Neuron (in vitro differentiated cells): ENCODE data around the gene YJU2.
A peak's percentile ranks its signal among the peaks of the same experiment; 100 is the strongest.

Experiments used
- H2AFZ ChIP-seq: one replicate; pipeline ENCODE4 v1.6.1; 2013; ENCODE audit warnings: low read depth, mild to moderate bottlenecking, inconsistent platforms, low read length, moderate library complexity
- H3K27me3 ChIP-seq: one replicate; pipeline ENCODE4 v1.6.1; 2013; ENCODE audit warnings: low read length; ENCODE audit not compliant: insufficient read depth
- H3K36me3 ChIP-seq: one replicate; pipeline ENCODE4 v1.6.1; 2013; ENCODE audit warnings: low read length; ENCODE audit not compliant: insufficient read depth
- H3K4me1 ChIP-seq: one replicate; pipeline ENCODE4 v1.6.1; 2013; ENCODE audit warnings: low read length; ENCODE audit not compliant: insufficient read depth
- H3K4me3 ChIP-seq: 2 replicates; pipeline ENCODE4 v1.5.1; 2013; ENCODE audit warnings: mild to moderate bottlenecking, low read length, moderate library complexity
- H3K9me3 ChIP-seq: one replicate; pipeline ENCODE4 v1.6.1; 2013; ENCODE audit warnings: low read length

Gene YJU2

DNA sequence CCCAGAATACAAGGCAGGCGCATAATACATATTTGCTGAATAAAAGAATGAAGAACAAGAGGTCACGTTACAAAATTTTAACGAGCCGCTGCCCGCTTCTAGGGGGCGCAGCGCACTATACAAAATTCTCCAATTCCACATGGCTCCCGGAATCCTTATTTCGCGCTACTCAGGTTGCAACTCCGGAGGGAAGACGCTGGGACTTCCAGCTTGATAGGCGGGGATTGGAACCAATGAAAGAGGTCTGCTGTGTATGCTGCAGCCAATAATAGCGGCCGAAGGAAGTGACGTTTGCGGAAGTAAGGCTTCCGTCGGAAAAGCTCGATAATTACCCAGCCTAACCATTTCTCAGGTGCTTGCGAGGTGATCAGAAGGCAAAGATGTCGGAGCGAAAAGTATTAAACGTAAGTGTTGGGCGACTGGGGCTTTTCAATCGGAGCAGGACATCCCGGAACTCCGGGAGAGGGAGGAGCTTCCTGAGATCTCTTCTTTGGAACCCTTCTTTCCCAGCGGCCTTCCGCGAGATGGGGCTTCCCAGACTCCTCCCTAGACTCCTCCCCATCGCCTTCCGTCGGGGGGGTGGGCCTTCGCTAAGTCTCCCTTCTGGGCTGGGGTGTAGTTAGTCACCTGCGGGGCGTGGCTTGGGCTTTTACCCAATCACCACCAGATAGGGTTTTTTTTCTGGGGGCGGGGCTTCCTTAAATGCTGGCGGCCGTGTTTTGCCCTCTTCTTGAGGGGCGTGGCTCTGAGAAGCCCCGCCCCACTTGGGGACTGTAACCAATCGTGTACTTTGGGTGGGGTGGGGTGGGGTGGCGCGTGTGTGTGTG lies at the start of gene YJU2:
YJU2 (plus strand) TSS at position 314 of the 827 bp plus-strand sequence; CDS start at position 381, 67 bp downstream.
- peaks cover 25% of the 10 kb centered on the region for H3K36me3 ChIP-seq
- peak within 1 kb of the TSS; percentile 74 for H2AFZ ChIP-seq
- no peaks in the 10 kb centered on the region for H3K9me3 ChIP-seq
- peak within 1 kb of the TSS; percentile 77 for H3K4me3 ChIP-seq
- peaks cover 8% of the 10 kb centered on the region for H3K4me1 ChIP-seq
- no peaks in the 10 kb centered on the region for H3K27me3 ChIP-seq

DNA sequence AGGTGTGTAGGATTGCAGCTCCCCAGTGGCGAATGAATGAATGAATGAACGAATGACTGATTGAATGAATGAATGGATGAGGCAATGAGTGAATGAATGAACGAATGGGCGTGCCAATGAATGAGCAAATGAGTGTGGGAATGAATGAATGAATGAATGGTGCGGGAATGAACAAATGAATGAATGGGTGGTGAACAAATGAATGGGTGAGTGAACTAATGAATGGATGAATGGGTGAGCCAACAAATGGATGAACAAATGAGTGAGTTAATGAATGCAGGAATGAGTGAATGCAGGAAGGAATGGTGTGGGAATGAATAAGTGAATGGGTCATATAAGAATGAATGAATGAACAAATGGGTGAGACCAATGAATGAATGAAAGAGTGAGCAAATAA lies 49.7 kb upstream of the YJU2 start:
- H3K4me3 ChIP-seq, result no peak overlapping the region
- no peaks in the 10 kb centered on the region for H3K36me3 ChIP-seq
- no peak overlapping the region for H2AFZ ChIP-seq
- H3K9me3 ChIP-seq, result peaks cover 2% of the 10 kb centered on the region
- peaks cover 3% of the 10 kb centered on the region for H3K4me1 ChIP-seq
- peaks cover 30% of the 10 kb centered on the region for H3K27me3 ChIP-seq

DNA sequence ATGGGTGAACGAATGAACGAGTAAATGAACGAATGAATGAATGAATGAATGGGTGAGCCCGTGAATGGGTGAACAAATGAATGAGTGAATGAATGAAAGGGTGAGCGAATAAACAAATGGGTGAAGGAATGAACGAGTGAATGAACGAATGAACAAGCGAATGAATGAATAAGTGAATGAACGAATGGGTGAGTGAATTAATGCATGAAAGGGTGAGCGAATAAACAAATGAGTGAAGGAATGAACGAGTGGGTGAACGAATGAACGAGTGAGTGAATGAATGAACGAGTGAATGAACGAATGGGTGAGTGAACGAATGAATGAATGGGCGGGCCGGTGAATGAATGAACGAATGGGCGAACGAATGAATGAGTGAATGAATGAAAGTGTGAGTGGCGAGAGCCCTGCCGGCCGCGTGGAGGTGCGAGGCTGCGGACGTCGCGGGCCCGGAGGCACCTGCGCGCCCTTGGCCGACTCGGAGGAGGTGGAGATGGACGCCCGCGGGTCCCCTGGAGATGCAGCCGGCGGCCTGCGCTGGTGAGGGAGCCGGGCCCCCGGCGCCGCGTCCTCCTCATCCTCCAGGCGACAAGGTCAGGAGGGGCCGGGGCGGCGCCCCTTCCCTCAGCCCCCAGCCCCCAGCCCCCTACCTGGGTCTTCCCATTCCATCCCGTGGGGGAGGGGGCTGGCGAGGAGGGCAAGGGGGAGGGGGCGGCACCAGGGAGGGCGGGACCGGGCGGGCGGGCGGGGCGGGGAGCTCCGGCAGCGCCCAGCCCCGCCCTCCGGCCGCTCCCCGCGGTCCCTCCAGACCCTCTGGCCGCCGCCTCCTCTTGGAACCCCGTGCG lies 49.0 kb upstream of the YJU2 start:
- no peaks in the 10 kb centered on the region for H3K36me3 ChIP-seq
- H3K27me3 ChIP-seq, result peaks cover 30% of the 10 kb centered on the region
- peaks cover 2% of the 10 kb centered on the region for H3K9me3 ChIP-seq
- no peak overlapping the region for H3K4me3 ChIP-seq
- peaks cover 3% of the 10 kb centered on the region for H3K4me1 ChIP-seq
- no peak overlapping the region for H2AFZ ChIP-seq

DNA sequence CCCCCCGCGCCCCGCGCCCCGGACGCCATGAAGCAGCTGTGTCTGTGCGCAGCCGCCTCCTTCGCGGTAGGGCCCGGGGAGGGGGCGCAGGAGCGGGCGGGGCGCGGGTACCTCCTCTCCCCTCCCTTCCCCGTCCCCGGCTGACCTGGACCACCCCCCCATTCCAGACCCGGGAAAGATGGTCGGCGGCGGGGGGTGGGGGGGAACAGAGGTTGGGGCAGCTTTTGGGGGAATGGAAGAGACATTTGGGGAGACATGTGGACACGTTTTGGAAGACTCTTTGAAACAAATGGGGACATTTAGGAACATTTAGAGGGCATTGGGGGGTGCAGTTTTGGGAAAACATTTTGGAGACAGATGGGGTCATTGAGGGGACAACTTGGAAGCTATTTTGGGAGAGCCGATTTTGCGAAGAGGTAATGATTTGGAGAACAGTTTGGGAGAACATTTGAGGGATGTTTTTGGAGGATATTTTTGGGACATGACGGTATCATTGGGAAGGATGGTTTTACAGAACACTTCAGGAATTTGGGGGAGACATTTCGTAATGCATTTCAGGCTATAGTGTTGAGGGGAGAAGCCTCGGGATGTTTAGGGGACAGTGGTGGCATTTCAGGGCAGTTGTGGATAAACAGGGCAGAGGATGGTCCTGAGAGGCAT lies 48.3 kb upstream of the YJU2 start:
- Histone ChIP-seq H3K4me1 (peaks cover 3% of the 10 kb centered on the region), H2AFZ (no peak overlapping the region), H3K4me3 (no peak overlapping the region), H3K27me3 (peaks cover 30% of the 10 kb centered on the region), H3K9me3 (peaks cover 2% of the 10 kb centered on the region), H3K36me3 (no peaks in the 10 kb centered on the region)

DNA sequence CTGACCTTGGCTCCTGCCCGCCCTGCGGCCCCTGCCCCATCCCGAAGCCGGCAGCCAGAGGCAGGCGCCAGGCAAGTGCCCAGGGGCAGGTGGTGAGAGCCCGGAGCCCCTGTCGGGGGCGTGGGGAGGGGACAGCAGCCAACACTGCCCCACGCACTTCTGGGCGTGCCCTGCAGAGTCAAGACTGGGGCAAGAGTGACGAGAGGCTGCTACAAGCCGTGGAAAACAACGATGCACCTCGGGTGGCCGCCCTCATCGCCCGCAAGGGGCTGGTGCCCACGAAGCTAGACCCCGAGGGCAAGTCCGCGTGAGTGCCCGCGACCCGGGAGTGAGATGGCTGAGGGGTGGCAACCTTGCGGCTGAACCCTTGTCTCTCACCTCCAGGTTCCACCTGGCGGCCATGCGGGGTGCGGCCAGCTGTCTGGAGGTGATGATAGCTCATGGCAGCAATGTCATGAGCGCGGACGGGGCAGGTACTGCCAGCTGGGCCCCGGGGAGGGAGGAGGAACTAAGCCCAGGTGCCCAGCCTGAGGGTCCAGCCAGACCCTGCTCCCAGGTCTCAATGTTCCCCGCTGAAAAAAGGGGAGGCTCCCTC lies 47.1 kb upstream of the YJU2 start:
- Histone ChIP-seq H3K4me1 (peaks cover 3% of the 10 kb centered on the region), H3K27me3 (peaks cover 28% of the 10 kb centered on the region), H3K36me3 (no peaks in the 10 kb centered on the region), H3K9me3 (peaks cover 2% of the 10 kb centered on the region), H2AFZ (no peak overlapping the region), H3K4me3 (no peak overlapping the region)

DNA sequence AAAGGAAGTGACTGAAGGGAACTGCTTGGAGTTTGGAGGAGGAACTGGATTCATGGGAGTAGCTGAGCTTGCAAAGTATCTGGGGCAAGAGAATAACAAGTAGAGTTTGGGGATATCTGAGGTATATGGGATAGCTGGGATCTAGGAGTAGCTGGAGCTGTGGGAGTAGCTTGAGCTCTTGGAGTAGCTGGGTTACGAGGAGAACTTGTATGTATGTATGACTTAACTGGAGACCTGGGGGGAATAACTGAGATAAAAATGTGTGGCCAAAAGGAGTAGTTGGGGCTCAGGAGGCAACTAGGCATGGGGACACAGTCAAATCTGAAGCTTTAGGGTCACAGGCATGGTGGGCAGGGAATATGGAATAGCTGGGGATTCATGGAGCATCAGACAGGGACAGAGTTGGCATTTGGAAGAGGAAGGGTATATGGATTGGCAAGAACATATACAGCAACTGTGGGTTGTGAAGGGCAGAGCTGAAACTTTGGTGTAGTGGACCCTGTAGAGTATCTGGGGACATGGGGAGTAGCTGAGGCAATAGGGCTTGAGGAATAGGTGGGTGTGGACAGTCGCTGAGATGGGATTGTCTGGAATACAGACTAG lies 45.8 kb upstream of the YJU2 start:
- no peak overlapping the region for H3K4me3 ChIP-seq
- H3K9me3 ChIP-seq, result peaks cover 2% of the 10 kb centered on the region
- no peak overlapping the region for H2AFZ ChIP-seq
- H3K27me3 ChIP-seq, result peaks cover 28% of the 10 kb centered on the region
- H3K36me3 ChIP-seq, result no peaks in the 10 kb centered on the region
- H3K4me1 ChIP-seq, result peaks cover 3% of the 10 kb centered on the region

DNA sequence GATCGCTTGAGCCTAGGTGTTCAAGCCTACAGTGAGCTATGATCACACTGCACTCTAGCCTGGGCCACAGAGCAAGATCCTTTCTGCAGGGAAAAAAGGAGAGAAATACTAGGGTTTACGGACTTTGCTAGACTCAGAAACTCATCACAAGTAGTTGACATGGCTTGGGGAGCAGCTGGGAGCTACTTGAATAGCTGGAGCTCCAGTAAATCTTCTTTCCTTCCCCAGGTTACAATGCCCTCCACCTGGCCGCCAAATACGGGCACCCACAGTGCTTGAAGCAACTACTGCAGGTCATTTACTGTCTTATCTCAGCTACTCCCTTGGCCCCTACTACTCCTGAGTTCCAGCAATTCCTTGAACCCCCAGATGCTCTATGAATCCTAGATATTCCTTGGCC lies 45.1 kb upstream of the YJU2 start:
- peaks cover 3% of the 10 kb centered on the region for H3K4me1 ChIP-seq
- no peak overlapping the region for H3K4me3 ChIP-seq
- no peak overlapping the region for H2AFZ ChIP-seq
- no peaks in the 10 kb centered on the region for H3K36me3 ChIP-seq
- H3K9me3 ChIP-seq, result peaks cover 2% of the 10 kb centered on the region
- peaks cover 28% of the 10 kb centered on the region for H3K27me3 ChIP-seq

DNA sequence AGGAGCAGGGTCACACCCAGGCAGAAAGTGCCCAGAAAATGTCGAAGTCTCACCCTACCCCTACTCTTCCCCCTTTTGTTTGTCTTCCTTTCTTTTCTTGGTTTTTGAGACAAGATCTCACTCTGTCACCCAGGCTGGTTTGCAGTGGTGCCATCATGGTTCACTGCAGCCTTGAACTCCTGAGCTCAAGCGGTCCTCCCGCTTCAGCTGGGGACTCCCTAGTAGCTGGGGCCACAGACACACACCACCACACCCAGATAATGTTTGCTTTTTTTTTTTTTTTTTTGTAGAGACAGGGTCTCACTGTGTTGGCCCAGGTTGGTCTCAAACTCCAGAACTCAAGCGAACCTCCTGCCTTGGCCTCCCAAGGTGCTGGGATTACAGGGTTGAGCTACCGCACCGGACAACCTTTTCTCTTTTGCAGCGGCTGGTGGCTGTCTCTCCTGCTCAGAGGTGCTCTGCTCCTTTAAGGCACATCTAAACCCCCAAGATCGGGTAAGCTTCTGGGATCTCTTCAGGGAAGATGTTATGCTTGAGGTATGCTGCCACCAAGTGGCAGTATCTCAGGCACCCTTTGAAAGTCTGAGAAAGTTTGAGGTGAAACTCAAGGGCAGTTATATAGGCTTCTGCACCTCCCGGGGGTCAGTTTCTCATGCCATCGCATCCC lies 39.9 kb upstream of the YJU2 start:
- Histone ChIP-seq H2AFZ (no peak overlapping the region), H3K4me3 (no peak overlapping the region), H3K27me3 (no peaks in the 10 kb centered on the region), H3K4me1 (no peaks in the 10 kb centered on the region), H3K36me3 (no peaks in the 10 kb centered on the region), H3K9me3 (no peaks in the 10 kb centered on the region)

DNA sequence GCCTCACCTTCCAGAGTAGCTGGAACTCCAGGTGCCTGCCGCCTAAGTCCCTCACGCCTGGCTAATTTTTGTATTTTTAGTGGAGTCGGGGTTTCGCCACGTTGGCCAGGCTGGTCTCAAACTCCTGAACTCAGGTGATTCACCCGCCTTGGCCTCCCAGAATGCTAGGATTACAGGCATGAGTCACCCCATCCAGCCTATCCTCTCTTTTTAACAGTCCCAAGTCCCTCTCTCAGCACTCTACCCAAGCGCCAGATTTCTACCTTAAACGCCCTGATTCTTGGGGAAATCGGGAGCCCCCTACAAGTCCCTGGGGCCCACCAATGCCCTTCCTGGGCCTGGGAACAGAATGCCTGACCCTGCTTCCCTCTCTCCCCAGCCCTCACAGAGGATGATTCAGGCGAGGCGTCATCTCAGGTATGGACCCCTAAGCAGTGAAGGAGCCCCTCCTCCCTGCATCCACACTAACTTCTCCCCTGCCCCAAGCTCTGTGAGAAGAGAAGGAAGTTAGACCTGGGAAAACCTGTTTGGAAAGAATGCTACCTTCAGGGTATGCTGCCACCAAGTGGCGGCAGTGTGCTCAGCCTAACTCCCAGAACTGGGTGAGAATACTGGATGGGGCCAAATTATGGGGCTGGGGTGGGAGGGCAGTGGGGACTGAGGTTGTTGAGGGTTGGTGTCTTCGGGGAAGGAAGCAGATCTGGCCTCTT lies 38.3 kb upstream of the YJU2 start:
- no peaks in the 10 kb centered on the region for H3K36me3 ChIP-seq
- peaks cover 3% of the 10 kb centered on the region for H3K27me3 ChIP-seq
- H2AFZ ChIP-seq, result no peak overlapping the region
- no peak overlapping the region for H3K4me3 ChIP-seq
- H3K4me1 ChIP-seq, result no peaks in the 10 kb centered on the region
- H3K9me3 ChIP-seq, result no peaks in the 10 kb centered on the region

DNA sequence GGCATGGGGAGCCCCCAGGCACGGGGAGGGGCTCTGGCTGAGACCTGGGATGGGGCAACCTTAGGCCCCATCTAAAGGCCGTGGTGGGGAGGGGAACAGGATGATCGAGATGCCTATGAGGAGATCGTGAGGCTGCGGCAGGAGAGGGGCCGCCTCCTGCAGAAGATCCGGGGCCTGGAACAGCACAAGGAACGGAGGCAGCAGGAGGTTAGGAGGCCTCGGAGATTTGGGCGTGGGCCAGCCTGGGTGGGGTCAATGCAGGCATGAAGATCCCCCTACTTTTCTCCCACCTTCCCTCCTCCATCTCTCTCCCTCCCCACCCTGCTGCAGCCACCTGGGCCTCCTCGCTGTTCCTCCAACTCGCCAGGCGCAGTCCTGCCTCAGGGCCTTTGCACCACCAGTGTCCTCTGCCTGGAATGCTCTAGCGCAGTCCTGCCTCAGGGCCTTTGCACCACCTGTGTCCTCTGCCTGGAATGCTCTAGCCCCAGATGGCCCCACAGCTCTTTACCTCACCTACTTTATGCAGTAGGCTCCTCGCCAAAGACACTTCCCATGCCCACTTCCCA lies 36.6 kb upstream of the YJU2 start:
- Histone ChIP-seq H3K27me3 (peaks cover 5% of the 10 kb centered on the region), H2AFZ (no peak overlapping the region), H3K4me3 (no peak overlapping the region), H3K9me3 (no peaks in the 10 kb centered on the region), H3K36me3 (no peaks in the 10 kb centered on the region), H3K4me1 (no peaks in the 10 kb centered on the region)

DNA sequence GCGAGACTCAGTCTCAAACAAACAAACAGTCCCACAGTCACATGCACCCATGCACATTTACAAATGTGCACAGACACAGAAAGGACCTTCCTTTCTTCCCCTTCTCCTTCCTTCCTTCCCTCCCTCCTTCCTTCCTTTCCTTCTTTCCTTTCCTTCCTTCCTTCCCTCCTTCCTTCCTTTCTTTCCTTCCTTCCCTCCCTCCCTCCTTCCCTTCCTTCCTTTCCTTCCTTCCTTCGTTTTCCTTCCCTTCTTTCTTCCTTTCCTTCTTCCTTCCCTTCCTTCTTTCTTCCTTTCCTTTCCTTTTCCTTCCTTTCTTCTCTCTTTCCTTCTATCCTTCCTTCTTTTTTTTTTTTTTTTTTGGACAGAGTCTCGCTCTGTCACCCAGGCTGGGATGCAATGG lies 33.8 kb upstream of the YJU2 start:
- Histone ChIP-seq H3K4me1 (no peaks in the 10 kb centered on the region), H2AFZ (no peak overlapping the region), H3K4me3 (no peak overlapping the region), H3K27me3 (peaks cover 5% of the 10 kb centered on the region), H3K9me3 (no peaks in the 10 kb centered on the region), H3K36me3 (no peaks in the 10 kb centered on the region)
